Liver (tissue), 9 donors: ENCODE data around the gene LRRC28. TPM values are rescaled to one million over a fixed set of nuclear protein-coding genes. Genes with fewer than 3 reads are reported as not detected.

Experiments used
- DNase-seq: peaks from one replicate; pipeline ENCODE4 v3.0.0-alpha.2; 2017; ENCODE audit warnings: low spot score
- H3K27ac ChIP-seq, 2 donors: one replicate each; pipeline ENCODE4 v1.7.0; 2013; ENCODE audit warnings: inconsistent platforms in 2 of 2, low read length in 2 of 2, control low read depth in 1 of 2, low read depth in 1 of 2, mild to moderate bottlenecking in 1 of 2
- H3K27me3 ChIP-seq, 4 donors: one replicate each; pipeline versions ENCODE4 v1.6.1 to v1.7.0; 2013; ENCODE audit warnings: low read length in 3 of 4, inconsistent platforms in 1 of 4, mild to moderate bottlenecking in 1 of 4, moderate library complexity in 1 of 4; ENCODE audit not compliant: control insufficient read depth in 4 of 4, insufficient read depth in 4 of 4
- H3K36me3 ChIP-seq, 4 donors: one replicate each; pipeline versions ENCODE4 v1.6.1 to v1.7.0; 2013; ENCODE audit warnings: low read length in 3 of 4, mild to moderate bottlenecking in 3 of 4, low read depth in 1 of 4, moderate library complexity in 1 of 4; ENCODE audit not compliant: control insufficient read depth in 4 of 4, insufficient read depth in 3 of 4
- H3K4me1 ChIP-seq, 4 donors: one replicate each; pipeline versions ENCODE4 v1.6.1 to v1.7.0; 2013; ENCODE audit warnings: low read length in 3 of 4, mild to moderate bottlenecking in 3 of 4, moderate library complexity in 1 of 4; ENCODE audit not compliant: control insufficient read depth in 4 of 4, insufficient read depth in 4 of 4
- H3K4me3 ChIP-seq, 3 donors: one replicate each; pipeline versions ENCODE4 v1.6.1 to v1.7.0; 2013; ENCODE audit warnings: low read length in 3 of 3, control low read depth in 1 of 3, low read depth in 1 of 3, mild to moderate bottlenecking in 1 of 3
- H3K9ac ChIP-seq, 2 donors: one replicate each; pipeline ENCODE4 v1.7.0; 2013; ENCODE audit warnings: low read length in 2 of 2, mild to moderate bottlenecking in 2 of 2, moderate library complexity in 2 of 2, control low read depth in 1 of 2, low read depth in 1 of 2
- H3K9me3 ChIP-seq, 4 donors: one replicate each; pipeline versions ENCODE4 v1.6.1 to v1.7.0; 2013; ENCODE audit warnings: low read length in 3 of 4; ENCODE audit not compliant: control insufficient read depth in 4 of 4
- ATF3 ChIP-seq: IDR thresholded peaks from 2 replicates; pipeline ENCODE4 v1.6.1; 2016; ENCODE audit warnings: antibody characterized with exemption
- EGR1 ChIP-seq, 2 donors: IDR thresholded peaks; 2 replicates each; pipeline ENCODE4 v1.6.1; 2016 to 2018; ENCODE audit warnings: antibody characterized with exemption in 2 of 2, low read depth in 2 of 2
- FOXA1 ChIP-seq: IDR thresholded peaks from 2 replicates; pipeline ENCODE4 v1.6.1; 2016; ENCODE audit warnings: antibody characterized with exemption
- FOXA2 ChIP-seq: IDR thresholded peaks from 2 replicates; pipeline ENCODE4 v1.6.1; 2016; ENCODE audit warnings: antibody characterized with exemption
- GABPA ChIP-seq, 2 donors: IDR thresholded peaks in 1 of 2; conservative IDR thresholded peaks in 1 of 2; 2 replicates each; pipeline ENCODE4 v1.6.1; 2016; ENCODE audit warnings: antibody characterized with exemption in 2 of 2, mild to moderate bottlenecking in 1 of 2, moderate library complexity in 1 of 2
- HNF4A ChIP-seq, 2 donors: conservative IDR thresholded peaks; 2 replicates each; pipeline ENCODE4 v1.6.1; 2016; ENCODE audit warnings: antibody characterized with exemption in 2 of 2, mild to moderate bottlenecking in 2 of 2
- HNF4G ChIP-seq: IDR thresholded peaks from 2 replicates; pipeline ENCODE4 v1.6.1; 2016; ENCODE audit warnings: antibody characterized with exemption
- JUND ChIP-seq, 2 donors: IDR thresholded peaks; 2 replicates each; pipeline ENCODE4 v1.6.1; 2016; ENCODE audit warnings: antibody characterized with exemption in 2 of 2
- NR2F2 ChIP-seq: IDR thresholded peaks from 2 replicates; pipeline ENCODE4 v1.6.1; 2016; ENCODE audit warnings: antibody characterized with exemption
- RAD21 ChIP-seq, 2 donors: IDR thresholded peaks; 2 replicates each; pipeline ENCODE4 v1.6.1; 2016; ENCODE audit warnings: antibody characterized with exemption in 2 of 2, mild to moderate bottlenecking in 2 of 2
- RXRA ChIP-seq, 2 donors: IDR thresholded peaks; 2 replicates each; pipeline ENCODE4 v1.6.1; 2017 to 2018; ENCODE audit warnings: antibody characterized with exemption in 2 of 2, mild to moderate bottlenecking in 1 of 2
- SP1 ChIP-seq: IDR thresholded peaks from 2 replicates; pipeline ENCODE4 v1.6.1; 2018; ENCODE audit warnings: antibody characterized with exemption, mild to moderate bottlenecking
- TAF1 ChIP-seq: conservative IDR thresholded peaks from 2 replicates; pipeline ENCODE4 v1.6.1; 2016; ENCODE audit warnings: antibody characterized with exemption, mild to moderate bottlenecking
- YY1 ChIP-seq: IDR thresholded peaks from 2 replicates; pipeline ENCODE4 v1.6.1; 2016; ENCODE audit warnings: antibody characterized with exemption, mild to moderate bottlenecking
- WGBS: extraction: QIAGEN DNeasy Blood & Tissue Kit; methylation state at CpG from one replicate; pipeline ENCODE4 v1.1.7; 2013; 5-methylcytosine and 5-hydroxymethylcytosine counted together
- polyA plus RNA-seq, 2 donors: library from polyadenylated mRNA; stranded (reverse) in 1 of 2; unstranded in 1 of 2; fragments of 200-250 nt in 1 of 2; fragments of >200 nt in 1 of 2; fragmentation: Nextera tagmentation in 1 of 2; extraction: Ambion mirVana in 1 of 2; gene quantifications; one replicate each; pipeline versions ENCODE4 v1.2.1 to v1.2.3, GENCODE V29; 2013 to 2015
- total RNA-seq, 2 donors: library from RNA; depleted of rRNA; stranded (reverse); fragments of >200 nt; gene quantifications; one replicate each; pipeline ENCODE4 v1.2.3, GENCODE V29; 2014
- TF ChIP-seq, protein P1 (sequence below): IDR thresholded peaks from 2 replicates; pipeline ENCODE4 v1.6.1; 2016; ENCODE audit warnings: antibody characterized with exemption, mild to moderate bottlenecking
- TF ChIP-seq, protein P2 (sequence below): IDR thresholded peaks from 2 replicates; pipeline ENCODE4 v1.6.1; 2016; ENCODE audit warnings: antibody characterized with exemption
- TF ChIP-seq, protein P3 (sequence below): IDR thresholded peaks from 2 replicates; pipeline ENCODE4 v1.6.1; 2016; ENCODE audit warnings: antibody characterized with exemption
- TF ChIP-seq, protein P4 (sequence below): fragments of 150-350 bp; IDR thresholded peaks from 2 replicates; pipeline ENCODE4 v1.5.1; 2017; ENCODE audit warnings: improper control_type of control experiment, low read depth, low read length; ENCODE audit not compliant: missing input control
- donor health status: healthy.
- donor health status: healthy.
- donor health status: healthy.
- donor health status: healthy.
- donor health status: healthy.

LRRC28 gene
- total and polyA plus RNA-seq, 4 donors: 15.4 to 46.6 (median 41.0) TPM

DNA sequence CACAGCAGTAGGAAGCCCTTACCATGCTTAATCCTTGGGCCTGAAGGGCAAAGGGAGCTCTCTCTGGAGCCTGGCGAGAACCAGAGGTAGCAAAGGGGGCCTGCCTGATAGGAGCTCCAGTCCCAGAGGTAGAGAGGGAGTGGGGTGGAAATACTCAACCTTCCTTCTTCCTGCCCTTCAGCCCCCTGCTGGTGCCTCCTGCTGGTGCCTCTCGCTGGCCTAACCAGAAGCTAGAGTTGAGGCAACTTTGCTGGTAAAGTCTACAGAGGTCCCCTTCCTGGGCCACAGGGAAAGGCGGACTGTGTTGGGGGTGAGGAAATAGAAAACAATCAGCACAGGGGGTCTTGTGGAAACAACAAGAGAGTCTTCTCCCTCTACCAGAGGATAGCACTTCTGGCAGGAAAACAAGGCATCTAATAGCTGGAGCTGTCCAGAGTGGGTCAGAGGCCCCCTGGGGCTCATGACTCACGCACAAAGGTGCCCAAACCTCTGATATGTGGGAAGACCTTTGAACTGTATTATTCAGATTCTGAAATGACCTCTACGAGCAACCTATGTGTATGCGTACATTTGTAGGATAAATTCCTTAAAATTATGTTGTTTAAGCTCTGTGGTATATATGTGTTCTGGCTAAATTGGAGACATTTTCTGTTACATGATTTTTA is 133.9 kb downstream of the LRRC28 start:
- peak overlapping the region; percentile 64 to 67 for H3K27ac ChIP-seq
- no peaks in the 10 kb centered on the region for H3K9me3 ChIP-seq
- no peak for TF ChIP-seq RXRA (IDR thresholded peaks at IDR 0.05)
- TF ChIP-seq YY1: no peak
- TF ChIP-seq HNF4G: no peak
- peaks cover 0 to 5% (median 0%) of the 10 kb centered on the region in 4 donors for H3K36me3 ChIP-seq
- no peak overlapping the region for H3K9ac ChIP-seq
- peaks cover 3 to 18% (median 5%) of the 10 kb centered on the region in 4 donors for H3K4me1 ChIP-seq
- 85% methylated on average over 6 of the region's 6 CpGs for WGBS
- H3K27me3 ChIP-seq: no peaks in the 10 kb centered on the region
- no peak for DNase-seq
- H3K4me3 ChIP-seq: no peak overlapping the region

DNA sequence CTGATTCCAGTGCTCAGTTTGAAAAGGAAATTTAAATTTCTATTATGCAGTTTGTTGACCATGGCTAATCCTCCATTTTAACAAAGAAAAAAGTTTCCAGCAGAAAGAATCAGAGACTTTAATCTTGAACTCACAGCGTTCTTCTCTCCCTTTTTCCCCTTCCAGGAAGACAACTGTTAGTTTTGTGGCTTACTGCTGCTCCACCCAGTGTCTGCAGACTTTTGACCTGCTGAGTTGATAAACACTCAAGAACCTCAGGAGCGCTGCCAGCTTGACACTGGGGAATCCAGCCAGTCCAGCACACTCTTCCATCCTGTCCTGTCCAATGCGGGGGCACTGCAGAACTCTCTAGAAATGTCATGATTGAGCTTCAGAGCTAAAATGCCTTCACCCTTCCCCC is 134.6 kb downstream of the LRRC28 start:
- H3K27ac ChIP-seq: peak overlapping the region; percentile 64 to 67
- H3K36me3 ChIP-seq: peaks cover 0 to 5% (median 0%) of the 10 kb centered on the region in 4 donors
- peak; percentile 54 for TF ChIP-seq SP1
- TF ChIP-seq, protein P1, sequence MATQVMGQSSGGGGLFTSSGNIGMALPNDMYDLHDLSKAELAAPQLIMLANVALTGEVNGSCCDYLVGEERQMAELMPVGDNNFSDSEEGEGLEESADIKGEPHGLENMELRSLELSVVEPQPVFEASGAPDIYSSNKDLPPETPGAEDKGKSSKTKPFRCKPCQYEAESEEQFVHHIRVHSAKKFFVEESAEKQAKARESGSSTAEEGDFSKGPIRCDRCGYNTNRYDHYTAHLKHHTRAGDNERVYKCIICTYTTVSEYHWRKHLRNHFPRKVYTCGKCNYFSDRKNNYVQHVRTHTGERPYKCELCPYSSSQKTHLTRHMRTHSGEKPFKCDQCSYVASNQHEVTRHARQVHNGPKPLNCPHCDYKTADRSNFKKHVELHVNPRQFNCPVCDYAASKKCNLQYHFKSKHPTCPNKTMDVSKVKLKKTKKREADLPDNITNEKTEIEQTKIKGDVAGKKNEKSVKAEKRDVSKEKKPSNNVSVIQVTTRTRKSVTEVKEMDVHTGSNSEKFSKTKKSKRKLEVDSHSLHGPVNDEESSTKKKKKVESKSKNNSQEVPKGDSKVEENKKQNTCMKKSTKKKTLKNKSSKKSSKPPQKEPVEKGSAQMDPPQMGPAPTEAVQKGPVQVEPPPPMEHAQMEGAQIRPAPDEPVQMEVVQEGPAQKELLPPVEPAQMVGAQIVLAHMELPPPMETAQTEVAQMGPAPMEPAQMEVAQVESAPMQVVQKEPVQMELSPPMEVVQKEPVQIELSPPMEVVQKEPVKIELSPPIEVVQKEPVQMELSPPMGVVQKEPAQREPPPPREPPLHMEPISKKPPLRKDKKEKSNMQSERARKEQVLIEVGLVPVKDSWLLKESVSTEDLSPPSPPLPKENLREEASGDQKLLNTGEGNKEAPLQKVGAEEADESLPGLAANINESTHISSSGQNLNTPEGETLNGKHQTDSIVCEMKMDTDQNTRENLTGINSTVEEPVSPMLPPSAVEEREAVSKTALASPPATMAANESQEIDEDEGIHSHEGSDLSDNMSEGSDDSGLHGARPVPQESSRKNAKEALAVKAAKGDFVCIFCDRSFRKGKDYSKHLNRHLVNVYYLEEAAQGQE: no peak
- TF ChIP-seq GABPA (IDR thresholded peaks at IDR 0.05 in 1 of 2, conservative IDR thresholded peaks at IDR 0.05 in 1 of 2): no peak
- peak; percentile 61 to 64 for TF ChIP-seq RAD21 (IDR thresholded peaks at IDR 0.05)
- peak; percentile 19 for TF ChIP-seq NR2F2
- peak in 1 of 2 donors; percentile 73 for TF ChIP-seq EGR1 (IDR thresholded peaks at IDR 0.05; ENCODE audit: low read depth in 2 of 2)
- no peak for TF ChIP-seq YY1
- TF ChIP-seq RXRA (IDR thresholded peaks at IDR 0.05): peak in 1 of 2 donors; percentile 36
- TF ChIP-seq, protein P2, sequence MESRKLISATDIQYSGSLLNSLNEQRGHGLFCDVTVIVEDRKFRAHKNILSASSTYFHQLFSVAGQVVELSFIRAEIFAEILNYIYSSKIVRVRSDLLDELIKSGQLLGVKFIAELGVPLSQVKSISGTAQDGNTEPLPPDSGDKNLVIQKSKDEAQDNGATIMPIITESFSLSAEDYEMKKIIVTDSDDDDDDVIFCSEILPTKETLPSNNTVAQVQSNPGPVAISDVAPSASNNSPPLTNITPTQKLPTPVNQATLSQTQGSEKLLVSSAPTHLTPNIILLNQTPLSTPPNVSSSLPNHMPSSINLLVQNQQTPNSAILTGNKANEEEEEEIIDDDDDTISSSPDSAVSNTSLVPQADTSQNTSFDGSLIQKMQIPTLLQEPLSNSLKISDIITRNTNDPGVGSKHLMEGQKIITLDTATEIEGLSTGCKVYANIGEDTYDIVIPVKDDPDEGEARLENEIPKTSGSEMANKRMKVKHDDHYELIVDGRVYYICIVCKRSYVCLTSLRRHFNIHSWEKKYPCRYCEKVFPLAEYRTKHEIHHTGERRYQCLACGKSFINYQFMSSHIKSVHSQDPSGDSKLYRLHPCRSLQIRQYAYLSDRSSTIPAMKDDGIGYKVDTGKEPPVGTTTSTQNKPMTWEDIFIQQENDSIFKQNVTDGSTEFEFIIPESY: no peak
- TF ChIP-seq, protein P3, sequence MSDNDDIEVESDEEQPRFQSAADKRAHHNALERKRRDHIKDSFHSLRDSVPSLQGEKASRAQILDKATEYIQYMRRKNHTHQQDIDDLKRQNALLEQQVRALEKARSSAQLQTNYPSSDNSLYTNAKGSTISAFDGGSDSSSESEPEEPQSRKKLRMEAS: no peak
- no peak for TF ChIP-seq FOXA2
- TF ChIP-seq TAF1: no peak
- TF ChIP-seq HNF4A (conservative IDR thresholded peaks at IDR 0.05): peak; percentile 76
- TF ChIP-seq HNF4G: no peak
- no peak for TF ChIP-seq ATF3
- TF ChIP-seq, protein P4, sequence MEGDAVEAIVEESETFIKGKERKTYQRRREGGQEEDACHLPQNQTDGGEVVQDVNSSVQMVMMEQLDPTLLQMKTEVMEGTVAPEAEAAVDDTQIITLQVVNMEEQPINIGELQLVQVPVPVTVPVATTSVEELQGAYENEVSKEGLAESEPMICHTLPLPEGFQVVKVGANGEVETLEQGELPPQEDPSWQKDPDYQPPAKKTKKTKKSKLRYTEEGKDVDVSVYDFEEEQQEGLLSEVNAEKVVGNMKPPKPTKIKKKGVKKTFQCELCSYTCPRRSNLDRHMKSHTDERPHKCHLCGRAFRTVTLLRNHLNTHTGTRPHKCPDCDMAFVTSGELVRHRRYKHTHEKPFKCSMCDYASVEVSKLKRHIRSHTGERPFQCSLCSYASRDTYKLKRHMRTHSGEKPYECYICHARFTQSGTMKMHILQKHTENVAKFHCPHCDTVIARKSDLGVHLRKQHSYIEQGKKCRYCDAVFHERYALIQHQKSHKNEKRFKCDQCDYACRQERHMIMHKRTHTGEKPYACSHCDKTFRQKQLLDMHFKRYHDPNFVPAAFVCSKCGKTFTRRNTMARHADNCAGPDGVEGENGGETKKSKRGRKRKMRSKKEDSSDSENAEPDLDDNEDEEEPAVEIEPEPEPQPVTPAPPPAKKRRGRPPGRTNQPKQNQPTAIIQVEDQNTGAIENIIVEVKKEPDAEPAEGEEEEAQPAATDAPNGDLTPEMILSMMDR: no peak
- peak in 1 of 2 donors; percentile 44 for TF ChIP-seq JUND (IDR thresholded peaks at IDR 0.05)
- no peak for TF ChIP-seq FOXA1
- no peaks in the 10 kb centered on the region for H3K9me3 ChIP-seq
- H3K4me3 ChIP-seq: no peak overlapping the region
- no peak overlapping the region for H3K9ac ChIP-seq
- WGBS: 12% methylated on average over 3 of the region's 3 CpGs
- peaks cover 3 to 18% (median 5%) of the 10 kb centered on the region in 4 donors for H3K4me1 ChIP-seq
- DNase-seq: no peak
- no peaks in the 10 kb centered on the region for H3K27me3 ChIP-seq
